ENCODE results near the gene JAG2.

- TF ChIP-seq EP300 (IDR thresholded peaks at IDR 0.05) (no peak), CTCF (IDR thresholded peaks at IDR 0.05) (no peak), POLR2A (IDR thresholded peaks at IDR 0.05) (no peak), POLR2AphosphoS5 (IDR thresholded peaks at IDR 0.05) (no peak)
Measured at GRCh38 chr14:105153331-105153731, 15.2 kb downstream of the JAG2 start.

All from suprapubic skin (tissue), 4 donors.